GM23248 (cell line): ENCODE measurements around the gene C4BPA.

Experiments used
- EZH2 ChIP-seq: fragments of 200-600 bp; sonication (generic); IDR thresholded peaks from 2 replicates; pipeline ENCODE4 v1.6.1; 2018; ENCODE audit warnings: antibody characterized with exemption, mild to moderate bottlenecking; ENCODE audit not compliant: insufficient read depth, poor library complexity, severe bottlenecking
- EZH2phosphoT487 ChIP-seq: fragments of 200-600 bp; sonication (generic); IDR thresholded peaks from 2 replicates; pipeline ENCODE4 v1.6.1; 2018; ENCODE audit warnings: antibody characterized with exemption, moderate library complexity, mild to moderate bottlenecking, low read depth; ENCODE audit not compliant: insufficient read depth

DNA sequence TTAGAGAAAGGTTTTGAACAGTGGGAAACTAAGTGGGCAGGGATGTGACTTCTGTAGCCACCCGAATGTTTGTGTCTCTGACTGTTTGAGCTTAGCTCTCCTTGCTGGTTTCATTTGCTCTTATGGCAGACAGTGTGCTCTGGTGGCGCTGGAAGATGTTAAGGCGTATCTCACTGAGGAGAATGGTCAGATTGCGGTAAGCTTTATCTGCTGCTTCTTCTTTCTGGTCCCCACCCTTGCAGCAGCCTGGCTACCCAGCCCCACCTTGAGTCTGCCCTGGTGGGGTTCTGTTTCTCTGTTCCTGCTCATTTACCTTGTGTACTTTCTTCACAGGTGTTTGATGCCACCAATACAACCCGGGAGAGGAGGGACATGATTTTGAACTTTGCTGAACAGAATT is 41.0 kb upstream of the C4BPA start:
- no peak for TF ChIP-seq EZH2
- TF ChIP-seq EZH2phosphoT487 = no peak
